Measurements from ENCODE around the gene TTPAL. TPM values are rescaled to one million over a fixed set of nuclear protein-coding genes. Genes with fewer than 3 reads are reported as not detected.

TTPAL gene
- total RNA-seq, 4 donors from 2014 or later = 14.2 to 27.7 (median 22.3) TPM

DNA sequence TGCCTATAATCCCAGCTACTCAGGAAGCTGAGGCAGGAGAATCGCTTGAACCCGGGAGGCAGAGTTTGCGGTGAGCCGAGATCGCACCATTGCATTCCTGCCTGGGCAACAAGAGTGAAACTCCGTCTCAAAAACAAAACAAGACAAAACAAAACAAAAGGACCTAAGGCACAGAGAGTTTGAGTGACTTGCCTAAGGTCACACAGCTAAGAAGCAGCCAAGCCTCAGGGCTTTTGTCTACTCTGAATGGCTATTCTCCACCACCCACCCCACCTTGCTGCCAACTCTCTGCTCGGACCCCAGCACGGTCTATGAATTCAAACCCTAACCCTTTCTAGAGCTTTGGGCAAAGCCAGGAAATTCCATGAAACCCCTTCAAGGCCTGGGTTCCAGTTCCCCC, 19.1 kb upstream of the TTPAL start:
- no peaks in the 10 kb centered on the region for H3K27me3 ChIP-seq
- no peaks in the 10 kb centered on the region for H3K36me3 ChIP-seq
- no peak overlapping the region for H3K27ac ChIP-seq
- 86 to 93% methylated on average over 8 of the region's 8 CpGs for WGBS, 2 donors
- intact Hi-C loops (cut with DNase I) = no loop called here
- no peak for DNase-seq
- H3K9me3 ChIP-seq = no peaks in the 10 kb centered on the region
- H3K4me3 ChIP-seq (replicated peaks in 1 of 3) = no peak overlapping the region
- no peaks in the 10 kb centered on the region for H3K4me1 ChIP-seq
- no peak for TF ChIP-seq POLR2A (IDR thresholded peaks at IDR 0.05)
- TF ChIP-seq, protein P1, sequence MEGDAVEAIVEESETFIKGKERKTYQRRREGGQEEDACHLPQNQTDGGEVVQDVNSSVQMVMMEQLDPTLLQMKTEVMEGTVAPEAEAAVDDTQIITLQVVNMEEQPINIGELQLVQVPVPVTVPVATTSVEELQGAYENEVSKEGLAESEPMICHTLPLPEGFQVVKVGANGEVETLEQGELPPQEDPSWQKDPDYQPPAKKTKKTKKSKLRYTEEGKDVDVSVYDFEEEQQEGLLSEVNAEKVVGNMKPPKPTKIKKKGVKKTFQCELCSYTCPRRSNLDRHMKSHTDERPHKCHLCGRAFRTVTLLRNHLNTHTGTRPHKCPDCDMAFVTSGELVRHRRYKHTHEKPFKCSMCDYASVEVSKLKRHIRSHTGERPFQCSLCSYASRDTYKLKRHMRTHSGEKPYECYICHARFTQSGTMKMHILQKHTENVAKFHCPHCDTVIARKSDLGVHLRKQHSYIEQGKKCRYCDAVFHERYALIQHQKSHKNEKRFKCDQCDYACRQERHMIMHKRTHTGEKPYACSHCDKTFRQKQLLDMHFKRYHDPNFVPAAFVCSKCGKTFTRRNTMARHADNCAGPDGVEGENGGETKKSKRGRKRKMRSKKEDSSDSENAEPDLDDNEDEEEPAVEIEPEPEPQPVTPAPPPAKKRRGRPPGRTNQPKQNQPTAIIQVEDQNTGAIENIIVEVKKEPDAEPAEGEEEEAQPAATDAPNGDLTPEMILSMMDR (IDR thresholded peaks at IDR 0.05) = no peak

- Histone ChIP-seq H3K4me1 (no peaks in the 10 kb centered on the region), H3K9me3 (no peaks in the 10 kb centered on the region), H3K36me3 (no peaks in the 10 kb centered on the region), H3K4me3 (replicated peaks in 1 of 3) (no peak overlapping the region), H3K27me3 (no peaks in the 10 kb centered on the region), H3K27ac (no peak overlapping the region)
- no peak for DNase-seq
- intact Hi-C loops (cut with DNase I) = no loop called here
- WGBS, 2 donors = 76 to 84% methylated on average over 6 of the region's 6 CpGs
- TF ChIP-seq, protein P1 (IDR thresholded peaks at IDR 0.05) = no peak
- TF ChIP-seq POLR2A (IDR thresholded peaks at IDR 0.05) = no peak
Measured at GRCh38 chr20:44457016-44457415, 18.7 kb upstream of the TTPAL start.

DNA sequence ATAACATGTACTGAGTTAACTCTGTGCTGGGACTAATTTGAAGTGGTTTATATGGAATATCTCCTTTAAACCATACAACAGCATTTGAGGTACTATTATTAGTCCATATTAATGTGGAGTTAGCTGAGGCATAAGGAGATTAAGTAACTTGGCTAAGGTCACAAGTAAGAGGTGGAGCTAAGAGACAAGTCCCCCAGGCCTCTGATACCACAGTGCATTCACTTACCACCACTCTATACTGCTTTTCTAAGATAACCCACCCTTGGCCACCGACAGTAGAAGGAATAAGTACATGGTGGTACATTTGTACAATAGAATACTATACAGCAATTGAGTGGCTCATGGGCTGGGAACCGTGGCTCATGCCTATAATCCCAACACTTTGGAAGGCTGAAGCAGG, 16.4 kb upstream of the TTPAL start:
- Histone ChIP-seq H3K4me3 (replicated peaks in 1 of 3) (no peak overlapping the region), H3K9me3 (no peaks in the 10 kb centered on the region), H3K27ac (no peak overlapping the region), H3K4me1 (no peaks in the 10 kb centered on the region), H3K36me3 (no peaks in the 10 kb centered on the region), H3K27me3 (no peaks in the 10 kb centered on the region)
- TF ChIP-seq POLR2A (IDR thresholded peaks at IDR 0.05) = no peak
- TF ChIP-seq, protein P1 (IDR thresholded peaks at IDR 0.05) = no peak
- DNase-seq = no peak
- intact Hi-C loops (cut with DNase I) = no loop called here
- WGBS, 2 donors = 79 to 85% methylated on average over 2 of the region's 2 CpGs

DNA sequence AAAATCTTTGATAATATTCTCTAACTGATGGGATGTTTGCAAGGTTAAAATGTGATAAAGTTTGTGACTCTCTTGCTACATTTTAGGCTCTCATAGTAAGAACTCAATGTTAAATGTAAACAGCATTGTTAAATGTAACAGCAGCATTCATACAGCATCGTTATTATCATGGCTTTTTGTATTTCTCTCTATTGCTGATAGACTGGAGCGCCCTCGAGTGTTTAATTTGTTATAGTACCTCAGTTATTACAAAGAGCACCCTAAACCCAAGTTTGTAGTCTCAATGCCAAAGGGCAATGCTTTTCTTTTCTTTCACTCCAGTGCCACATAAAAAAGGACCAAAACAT, 14.9 kb upstream of the TTPAL start:
- Histone ChIP-seq H3K36me3 (no peaks in the 10 kb centered on the region), H3K4me1 (peaks cover 0 to 13% of the 10 kb centered on the region in 2 donors), H3K4me3 (replicated peaks in 1 of 3) (no peak overlapping the region), H3K27ac (no peak overlapping the region), H3K27me3 (no peaks in the 10 kb centered on the region), H3K9me3 (no peaks in the 10 kb centered on the region)
- no peak for DNase-seq
- intact Hi-C loops (cut with DNase I) = loop anchor here (10.0 kb wide), 1 partner anchor 66 kb away; no protein-coding TSS in a partner anchor
- TF ChIP-seq POLR2A (IDR thresholded peaks at IDR 0.05) = no peak
- TF ChIP-seq, protein P1 (IDR thresholded peaks at IDR 0.05) = peak in 1 of 6 experiments; percentile 17
- 16 to 21% methylated on average over 3 of the region's 3 CpGs for WGBS, 2 donors

- no peaks in the 10 kb centered on the region for H3K9me3 ChIP-seq
- TF ChIP-seq, protein P1 (IDR thresholded peaks at IDR 0.05) = no peak
- no peak for TF ChIP-seq POLR2A (IDR thresholded peaks at IDR 0.05)
- intact Hi-C loops (cut with DNase I) = loop anchor here (10.0 kb wide), 1 partner anchor 66 kb away; no protein-coding TSS in a partner anchor
Measured at GRCh38 chr20:44461142-44461802, 14.4 kb upstream of the TTPAL start.

More at GRCh38 chr20:44461142-44461802, 14.4 kb upstream of the TTPAL start:
- Histone ChIP-seq H3K4me3 (replicated peaks in 1 of 3) (no peak overlapping the region), H3K27me3 (no peaks in the 10 kb centered on the region), H3K4me1 (peaks cover 0 to 13% of the 10 kb centered on the region in 2 donors), H3K36me3 (no peaks in the 10 kb centered on the region), H3K27ac (no peak overlapping the region)
- no peak for DNase-seq
- 84 to 90% methylated on average over 6 of the region's 6 CpGs for WGBS, 2 donors
